Heart left ventricle (tissue), 16 donors: ENCODE data around the gene VWA2. TPM values are rescaled to one million over a fixed set of nuclear protein-coding genes. Genes with fewer than 3 reads are reported as not detected.
"Not testable (repeated sequence)": the region's sequence is repeated elsewhere in the genome, so short reads cannot be mapped to it uniquely, and the experiment has no call there.

ENCODE experiments used
- ATAC-seq, 4 donors: fragments of 200-7000 bp; cut with Tn5 transposase; one replicate each; pipeline ENCODE4 v1.9.1; 2020 to 2022; ENCODE audit warnings: moderate library complexity in 4 of 4, mild to moderate bottlenecking in 3 of 4, moderate number of reproducible peaks in 1 of 4
- DNase-seq, 5 donors: peaks; one replicate each; pipeline ENCODE4 v3.0.0-alpha.2; 2020
- H3K27ac ChIP-seq, 12 donors: fragments of 200-600 bp; sonication (generic) in 4 of 12; one replicate each; pipeline versions ENCODE4 v1.5.0 to v1.8.0; 2016 to 2022; ENCODE audit warnings: mild to moderate bottlenecking in 2 of 12
- H3K27me3 ChIP-seq, 9 donors: fragments of 200-600 bp; sonication (generic) in 2 of 9; one replicate each; pipeline versions ENCODE4 v1.5.1 to v1.8.0; 2016 to 2022; ENCODE audit warnings: mild to moderate bottlenecking in 3 of 9
- H3K36me3 ChIP-seq, 9 donors: fragments of 200-600 bp; sonication (generic) in 2 of 9; one replicate each; pipeline versions ENCODE4 v1.5.0 to v1.8.0; 2018 to 2022; ENCODE audit warnings: mild to moderate bottlenecking in 2 of 9
- H3K4me1 ChIP-seq, 12 donors: fragments of 200-600 bp; sonication (generic) in 4 of 12; one replicate each; pipeline versions ENCODE4 v1.5.0 to v1.8.0; 2016 to 2022; ENCODE audit warnings: mild to moderate bottlenecking in 3 of 12
- H3K4me3 ChIP-seq, 12 donors: fragments of 200-600 bp; sonication (generic) in 4 of 12; one replicate each; pipeline versions ENCODE4 v1.5.0 to v1.8.0; 2017 to 2022; ENCODE audit warnings: mild to moderate bottlenecking in 9 of 12, moderate library complexity in 4 of 12
- H3K9me3 ChIP-seq, 12 donors: fragments of 200-600 bp; sonication (generic) in 4 of 12; one replicate each; pipeline versions ENCODE4 v1.5.0 to v1.8.0; 2016 to 2022; ENCODE audit warnings: mild to moderate bottlenecking in 1 of 12
- CTCF ChIP-seq, 12 donors: fragments of 200-600 bp; sonication (generic) in 4 of 12; IDR thresholded peaks; one replicate each; pipeline versions ENCODE4 v1.5.0 to v1.8.0; 2018 to 2022; ENCODE audit warnings: antibody characterized with exemption in 12 of 12, mild to moderate bottlenecking in 5 of 12
- POLR2A ChIP-seq, 2 donors: fragments of 450-650 bp; IDR thresholded peaks; one replicate each; pipeline ENCODE4 v1.6.1; 2017; ENCODE audit warnings: antibody characterized with exemption in 2 of 2, mild to moderate bottlenecking in 2 of 2, moderate library complexity in 2 of 2
- WGBS, 4 donors: extraction: QIAGEN DNeasy Blood & Tissue Kit in 2 of 4; methylation state at CpG; one replicate each; pipeline versions ENCODE4 v1.1.5 to v1.1.7; 2013 to 2018; 5-methylcytosine and 5-hydroxymethylcytosine counted together
- intact Hi-C, 10 donors: fragments of 100-400 bp; cut with DNase I; formaldehyde crosslinking; loops; one replicate each; pipeline versions ENCODE4 v1.11.1 to v1.14.2; 2022
- polyA plus RNA-seq, 2 donors: library from polyadenylated mRNA; stranded (reverse); fragments of 200-250 nt; gene quantifications; one replicate each; pipeline ENCODE4 v1.2.3, GENCODE V29; 2013
- total RNA-seq, 9 donors: library from RNA; depleted of rRNA in 2 of 9; stranded (reverse); fragments of >200 nt in 2 of 9; fragmentation: NEBNext Ultra II Directional in 3 of 9; extraction: Animal tissue kit (Norgen Biotek cat#: 25700) in 3 of 9; gene quantifications; one replicate each; pipeline versions ENCODE4 v1.1.0 to v1.2.4, GENCODE V29; 2016 to 2023
- donor health status: ischemic (EF 13 %, LVEDD 7.1; RV severe dilation, severe dysfunction).
- donor health status: healthy with polysubstance abuse.
- donor health status: DM: no; HTN: yes; CAD: no.
- donor health status: DM: no; HTN: no; CAD: no.
- donor health status: ischemic (EF 25% LVEDD 6.9; RV normal size, moderate dysfunction).
- donor health status: ischemic (EF 25% LVEDD 5.7; RV mildly dilated, moderate dysfunction).
- donor health status: healthy.
- donor health status: DM: yes; HTN: yes; CAD: no.
- donor health status: ischemic (EF 35%, LVEDD 5.7; RV mildly dilated, moderate dysfunction).
- donor health status: nonischemic (EF 11% LVEDD 7.7; RV severe dilation, severe dysfunction).
- donor health status: DM: yes; HTN: yes; CAD: no.
- donor health status: PGD.
- donor health status: ischemic (EF 29% LVEDD 5.4; RV normal size, mild dysfunction).
- donor health status: nonischemic (EF 23%, LVEDD 6.1; RV moderate dilation, normal function).

VWA2 gene
- total and polyA plus RNA-seq, 11 donors: 0.03 to 0.41 TPM; not detected in 9

GRCh38 chr10:114329634-114330365 is 90.7 kb downstream of the VWA2 start:
- ATAC-seq (no peak), DNase-seq (no peak)
- TF ChIP-seq CTCF (IDR thresholded peaks at IDR 0.05) (no peak), POLR2A (IDR thresholded peaks at IDR 0.05) (no peak)
- Histone ChIP-seq H3K4me3 (no peak overlapping the region), H3K36me3 (no peaks in the 10 kb centered on the region), H3K4me1 (peaks cover 0 to 43% (median 30%) of the 10 kb centered on the region in 12 donors), H3K27me3 (no peaks in the 10 kb centered on the region), H3K9me3 (no peaks in the 10 kb centered on the region), H3K27ac (peak overlapping the region in 3 of 12 donors; percentile 17 to 39 (median 32))
- intact Hi-C loops: loop anchor here in 2 of 10 donors (5.0 kb wide), 2 partner anchors 68 to 73 kb away; partner anchors contain the start of gene AFAP1L2 (in 1 of the 2)
- 73 to 76% (median 75%) methylated on average over 8 to 10 of the region's 10 CpGs for WGBS, 4 donors

- peaks cover 0 to 43% (median 30%) of the 10 kb centered on the region in 12 donors for H3K4me1 ChIP-seq
- H3K4me3 ChIP-seq: no peak overlapping the region
- ATAC-seq (peak in 1 of 4 donors; percentile 46), DNase-seq (no peak)
- H3K27ac ChIP-seq: peak overlapping the region in 10 of 12 donors; percentile 5 to 64 (median 51)
- no peak for TF ChIP-seq CTCF (IDR thresholded peaks at IDR 0.05)
- no peak for TF ChIP-seq POLR2A (IDR thresholded peaks at IDR 0.05)
- 56 to 61% (median 59%) methylated on average over 14 of the region's 14 CpGs for WGBS, 4 donors
- intact Hi-C loops: loop anchor here in 2 of 10 donors (5.0 kb wide), 2 partner anchors 65 to 70 kb away; partner anchors contain the start of gene AFAP1L2 (in 1 of the 2)
- H3K9me3 ChIP-seq: no peaks in the 10 kb centered on the region
- H3K36me3 ChIP-seq: no peaks in the 10 kb centered on the region
- H3K27me3 ChIP-seq: no peaks in the 10 kb centered on the region
Measured at GRCh38 chr10:114332301-114333192, 93.5 kb downstream of the VWA2 start.

GRCh38 chr10:114333441-114333840 is 94.4 kb downstream of the VWA2 start:
- peaks cover 0 to 38% (median 25%) of the 10 kb centered on the region in 12 donors for H3K4me1 ChIP-seq
- H3K27ac ChIP-seq: peak overlapping the region in 6 of 12 donors; percentile 6 to 63 (median 50)
- not testable (repeated sequence) for H3K36me3 ChIP-seq, H3K4me3 ChIP-seq, H3K27me3 ChIP-seq, DNase-seq, ATAC-seq, H3K9me3 ChIP-seq
- 82 to 91% (median 84%) methylated on average over 5 of the region's 5 CpGs for WGBS, 4 donors
- intact Hi-C loops: loop anchor here in 2 of 10 donors (5.0 kb wide), 2 partner anchors 64 to 69 kb away; partner anchors contain the start of gene AFAP1L2 (in 1 of the 2)

DNA sequence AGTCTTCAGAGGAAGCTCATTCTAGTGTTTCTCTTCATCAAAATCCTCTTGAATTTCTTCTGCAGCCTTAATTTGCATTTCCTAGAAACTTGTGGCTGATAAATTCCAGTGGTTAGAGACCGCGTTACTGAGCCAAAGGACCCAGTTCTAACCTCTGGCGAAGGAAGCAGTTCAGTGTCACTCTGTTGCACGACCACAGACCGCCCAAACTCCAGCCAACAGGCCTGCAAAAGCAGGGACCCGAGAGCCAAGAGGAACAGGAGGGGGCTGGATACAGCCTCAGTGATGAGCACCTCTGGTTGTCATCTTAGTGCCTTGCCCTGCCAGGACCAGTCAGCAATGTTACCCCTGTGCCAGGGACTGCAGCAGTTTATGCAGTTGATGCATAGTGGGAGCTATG is 95.2 kb downstream of the VWA2 start:
- Histone ChIP-seq H3K9me3 (no peaks in the 10 kb centered on the region), H3K27ac (no peak overlapping the region), H3K4me1 (peaks cover 0 to 29% (median 17%) of the 10 kb centered on the region in 12 donors), H3K36me3 (peaks cover 0 to 6% (median 0%) of the 10 kb centered on the region in 9 donors), H3K27me3 (no peaks in the 10 kb centered on the region), H3K4me3 (no peak overlapping the region)
- TF ChIP-seq CTCF (IDR thresholded peaks at IDR 0.05) (no peak), POLR2A (IDR thresholded peaks at IDR 0.05) (no peak)
- no peak for DNase-seq
- intact Hi-C loops: loop anchor here in 2 of 10 donors (5.0 kb wide), 2 partner anchors 63 to 68 kb away; partner anchors contain the start of gene AFAP1L2 (in 1 of the 2)
- ATAC-seq: no peak
- 63 to 76% (median 69%) methylated on average over 5 to 6 of the region's 6 CpGs for WGBS, 4 donors
